SKM-1 (cell line): ENCODE measurements around the gene CXCL6.

Source experiments
- DNase-seq: peaks from one replicate; lab custom pipeline; 2025; ENCODE audit not compliant: unreplicated experiment; lab: John Stamatoyannopoulos, UW

Gene CXCL6

DNA sequence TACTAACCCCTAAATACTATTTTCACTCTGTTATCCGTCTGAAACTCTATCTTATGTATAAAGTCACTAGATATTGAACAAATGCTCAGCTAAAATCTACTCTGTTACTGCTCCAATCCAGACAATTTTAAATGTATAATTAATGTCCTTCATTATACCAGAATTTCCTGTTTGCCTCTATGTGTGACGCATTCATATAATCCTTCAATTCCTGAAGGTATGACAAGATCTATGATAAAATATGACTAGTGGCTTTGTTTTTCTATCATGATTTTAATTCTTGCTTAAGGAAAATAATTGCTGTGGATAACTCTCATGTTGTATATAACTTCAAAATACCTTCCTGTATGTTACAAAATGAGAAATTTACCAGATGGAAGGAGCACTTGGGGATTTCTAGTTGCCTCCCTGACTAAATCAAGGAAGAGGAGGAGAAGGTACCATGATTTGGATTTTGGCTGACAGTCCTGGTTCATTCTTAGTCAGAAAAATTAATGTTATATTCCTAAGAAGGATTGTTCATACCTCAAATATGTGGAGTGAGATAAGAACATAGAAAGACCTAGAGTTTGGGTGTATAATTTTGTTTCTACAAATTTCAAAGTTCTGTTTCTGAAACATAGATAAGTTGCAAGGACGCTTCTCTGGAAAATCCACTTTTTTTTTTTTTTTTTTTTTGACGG lies 4.9 kb downstream of the CXCL6 start:
- no peak for DNase-seq

DNA sequence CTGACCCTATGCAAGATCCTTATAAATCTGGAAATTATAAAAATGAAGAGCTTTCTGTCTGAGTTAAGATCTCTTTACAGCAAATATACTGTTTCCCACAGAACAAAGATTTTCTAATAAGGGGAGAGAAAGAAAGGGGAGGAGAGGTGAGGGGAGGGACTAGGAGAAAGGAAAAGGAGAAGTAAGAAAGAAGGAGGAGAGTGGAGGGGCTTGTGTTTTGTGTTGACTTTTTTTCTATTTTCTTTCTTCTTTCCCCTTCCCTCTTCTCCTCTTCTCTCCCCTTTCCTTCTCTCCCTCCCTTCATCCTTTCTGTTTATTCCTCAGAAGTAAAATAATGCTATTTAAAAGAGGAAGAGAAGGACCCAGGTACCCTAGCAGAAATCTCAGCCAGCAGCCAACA lies 6.2 kb downstream of the CXCL6 start:
- no peak for DNase-seq

GRCh38 chr4:73843369-73843768 lies 6.9 kb downstream of the CXCL6 start:
- no peak for DNase-seq

DNA sequence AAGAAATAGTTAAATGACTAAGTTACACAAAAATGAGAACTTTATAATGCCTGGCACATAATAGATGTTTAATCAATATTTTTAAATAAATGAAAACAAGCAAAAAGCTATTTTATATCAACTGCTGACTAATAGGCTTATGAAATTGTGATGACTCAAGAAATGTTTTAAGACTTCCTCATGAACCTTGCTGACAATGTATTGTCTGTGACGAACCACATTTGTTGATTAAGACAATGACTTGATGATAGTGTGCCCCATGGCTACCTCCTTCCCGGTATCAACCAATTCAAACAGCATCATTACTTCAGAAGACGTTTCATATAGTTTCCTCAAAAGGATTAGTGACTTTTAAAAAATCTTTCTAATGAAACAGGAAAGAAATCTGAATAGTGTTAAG lies 7.9 kb downstream of the CXCL6 start:
- DNase-seq = no peak

DNA sequence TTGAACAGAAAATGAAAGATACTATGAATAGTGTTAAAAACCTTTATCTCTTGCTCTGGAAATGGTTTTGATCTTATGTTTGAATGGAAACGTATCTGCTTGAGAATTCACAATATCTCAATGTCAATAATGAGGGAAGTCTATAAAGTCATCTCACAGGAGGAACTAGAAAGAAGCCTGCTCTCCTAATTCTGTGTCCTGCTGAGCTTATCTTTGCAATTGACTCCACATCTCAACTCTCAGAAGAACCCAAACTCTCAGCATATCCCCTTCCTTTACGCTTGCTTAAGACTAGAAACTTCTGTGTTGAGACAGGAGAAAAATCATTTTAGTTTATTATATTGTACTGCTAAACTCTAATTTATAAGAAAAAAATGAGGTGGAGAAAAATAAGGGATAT lies 8.3 kb downstream of the CXCL6 start:
- DNase-seq = no peak

- DNase-seq = peak; percentile 23
These were observed 11.2 kb downstream of the CXCL6 start for GRCh38 chr4:73847526-73848182.

GRCh38 chr4:73848183-73848777 lies 11.8 kb downstream of the CXCL6 start:
- DNase-seq = no peak

GRCh38 chr4:73850261-73850970 lies 13.9 kb downstream of the CXCL6 start:
- no peak for DNase-seq

GRCh38 chr4:73851293-73851692 lies 14.8 kb downstream of the CXCL6 start:
- no peak for DNase-seq

DNA sequence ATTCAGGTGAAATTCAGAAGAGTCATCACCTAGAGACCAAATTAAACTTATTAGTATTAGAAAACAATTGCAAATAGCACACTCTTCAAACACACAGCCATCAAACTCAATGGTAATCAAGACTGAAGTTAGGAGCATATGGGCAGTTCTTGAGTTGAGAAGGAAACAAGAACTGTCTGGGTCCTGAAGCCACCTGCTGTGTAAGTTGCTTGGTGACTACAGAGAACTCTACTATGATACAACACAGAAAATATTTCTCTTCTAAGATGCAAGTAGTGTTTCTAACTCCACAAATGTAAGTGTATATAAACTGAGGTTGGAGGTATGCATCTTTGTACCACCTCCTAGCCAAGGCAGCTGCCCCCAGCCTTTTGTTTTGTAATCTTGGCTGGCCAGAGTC lies 16.3 kb downstream of the CXCL6 start:
- DNase-seq = no peak

DNA sequence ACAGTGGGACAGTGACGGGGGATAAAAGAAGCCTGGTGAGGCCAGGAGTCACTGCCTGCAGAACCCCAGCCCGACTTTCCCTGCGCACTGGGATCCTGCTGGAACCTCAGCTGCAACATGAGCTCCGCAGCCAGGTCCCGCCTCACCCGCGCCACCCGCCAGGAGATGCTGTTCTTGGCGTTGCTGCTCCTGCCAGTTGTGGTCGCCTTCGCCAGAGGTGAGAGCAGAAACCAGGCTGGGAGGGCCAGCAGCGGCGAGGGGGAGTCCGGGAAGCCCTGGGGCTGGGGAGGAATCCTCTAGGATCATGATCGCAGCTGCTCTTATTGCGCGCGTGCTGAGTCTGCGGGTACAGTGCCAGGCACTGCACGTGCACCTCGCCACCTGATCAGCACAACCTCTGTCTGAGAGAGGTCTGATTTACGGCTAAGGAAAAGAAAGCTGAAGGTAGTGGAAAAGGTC lies 16.8 kb downstream of the CXCL6 start, which contains the start of gene PF4V1:
Gene PF4V1 (plus strand): TSS at position 51 of the 459 bp plus-strand sequence. CDS start 67 bp downstream, at position 118.
- no peak for DNase-seq

DNA sequence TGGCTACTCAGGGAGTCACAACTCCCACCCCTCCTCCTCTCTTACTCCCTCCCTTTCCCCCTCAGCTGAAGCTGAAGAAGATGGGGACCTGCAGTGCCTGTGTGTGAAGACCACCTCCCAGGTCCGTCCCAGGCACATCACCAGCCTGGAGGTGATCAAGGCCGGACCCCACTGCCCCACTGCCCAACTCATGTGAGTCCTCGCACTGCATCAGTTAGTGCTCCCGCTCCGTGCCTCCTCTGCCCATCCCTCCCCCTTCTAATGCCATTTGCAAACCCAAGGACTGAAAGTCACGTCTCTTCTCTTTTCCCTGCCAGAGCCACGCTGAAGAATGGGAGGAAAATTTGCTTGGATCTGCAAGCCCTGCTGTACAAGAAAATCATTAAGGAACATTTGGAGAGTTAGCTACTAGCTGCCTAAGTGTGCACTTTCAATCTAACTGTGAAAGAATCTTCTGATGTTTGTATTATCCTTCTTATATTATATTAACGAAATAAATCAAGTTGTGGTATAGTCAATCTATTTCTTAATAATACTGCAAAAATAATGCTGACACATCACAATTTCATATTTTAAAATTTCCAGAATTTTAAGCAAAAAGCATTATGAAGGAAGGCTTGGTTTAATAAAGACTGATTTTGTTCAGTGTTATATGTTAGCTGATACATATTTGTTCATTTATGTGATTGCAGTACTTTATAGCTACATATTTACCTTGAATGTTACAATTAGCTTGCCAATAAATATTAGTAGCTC lies 17.4 kb downstream of the CXCL6 start:
- DNase-seq = no peak

- DNase-seq = no peak
These were observed 18.9 kb downstream of the CXCL6 start for GRCh38 chr4:73855406-73855805.

- DNase-seq = no peak
These were observed 20.0 kb downstream of the CXCL6 start for GRCh38 chr4:73856518-73856917.

DNA sequence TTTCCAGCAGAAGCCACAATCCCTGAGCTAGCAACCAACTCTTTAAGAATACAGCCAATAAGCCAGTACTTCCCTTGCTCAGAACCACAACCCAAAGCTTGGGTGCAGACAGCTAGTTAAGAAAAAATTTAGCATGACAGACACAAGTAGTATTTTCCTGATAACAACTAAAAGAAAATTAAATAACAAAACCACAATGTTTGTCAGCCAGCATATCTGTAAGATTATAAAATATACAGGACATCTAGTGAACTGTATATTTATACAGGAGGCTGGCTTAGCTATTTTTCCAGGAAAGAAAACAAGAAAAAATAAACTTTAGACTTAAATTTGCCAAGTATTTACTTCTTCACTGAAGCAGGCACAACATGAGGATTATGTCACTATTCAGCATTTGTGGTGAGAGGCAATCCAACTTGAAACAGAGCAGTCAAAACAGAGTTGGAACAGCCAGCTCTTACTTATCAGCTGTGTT lies 23.2 kb downstream of the CXCL6 start:
- no peak for DNase-seq

- no peak for DNase-seq
These were observed 23.7 kb downstream of the CXCL6 start for GRCh38 chr4:73860181-73860580.

DNA sequence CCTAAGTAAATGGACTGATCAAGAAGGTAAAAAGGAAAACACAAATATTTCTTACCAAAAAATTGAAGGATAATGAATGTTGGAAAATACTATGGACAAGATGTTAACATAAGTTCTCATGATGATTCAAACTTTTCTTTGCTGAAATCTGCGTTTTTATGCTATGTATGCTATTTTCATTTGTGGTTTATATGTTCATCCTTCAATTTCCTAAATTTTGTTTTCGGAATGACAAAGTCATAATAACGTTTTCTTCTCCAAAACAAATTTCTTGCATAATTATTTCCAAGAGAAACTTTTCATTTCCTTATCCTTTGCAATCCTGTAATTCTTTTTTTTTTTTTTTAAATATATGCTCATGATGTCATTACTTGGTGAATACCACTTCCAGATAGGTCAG lies 24.4 kb downstream of the CXCL6 start:
- DNase-seq = no peak

GRCh38 chr4:73862322-73862721 lies 25.8 kb downstream of the CXCL6 start:
- no peak for DNase-seq

GRCh38 chr4:73864365-73864764 lies 27.9 kb downstream of the CXCL6 start:
- peak; percentile 27 for DNase-seq

- DNase-seq = no peak
These were observed 28.5 kb downstream of the CXCL6 start for GRCh38 chr4:73864961-73865360.
